HPDE6-E6E7 (cell line): ENCODE results near the gene SNX5.
A peak's percentile ranks its signal among the peaks of the same experiment; 100 is the strongest.

Experiments
- DNase-seq: peaks from one replicate; pipeline ENCODE4 v3.0.0; 2011; ENCODE audit warnings: missing footprints; ENCODE audit errors: extremely low spot score

Gene SNX5

DNA sequence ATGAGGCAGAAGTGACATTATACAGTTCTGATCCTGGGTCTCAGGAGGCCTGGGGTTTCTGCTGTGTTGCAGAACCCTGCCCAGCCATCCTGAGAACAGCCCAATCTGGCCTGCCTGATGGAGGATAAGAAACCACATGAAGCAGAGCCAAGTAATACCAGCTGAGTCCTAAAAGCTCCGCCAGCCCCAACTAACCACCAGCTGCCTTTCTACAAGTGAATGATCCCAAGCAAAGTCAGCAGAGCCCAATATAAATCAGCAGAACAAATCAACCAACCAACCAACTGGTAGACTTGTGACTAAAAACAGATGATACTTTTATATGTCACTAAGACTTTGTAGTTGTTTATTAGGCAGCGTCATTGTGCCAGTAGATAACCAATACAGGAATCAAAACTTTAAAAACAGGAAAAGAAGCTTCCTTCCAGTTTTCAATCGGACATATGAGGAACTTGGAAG is 52.1 kb downstream of the SNX5 start:
- no peak for DNase-seq

GRCh38 chr20:17914957-17915356 is 53.6 kb downstream of the SNX5 start:
- DNase-seq, result no peak

DNA sequence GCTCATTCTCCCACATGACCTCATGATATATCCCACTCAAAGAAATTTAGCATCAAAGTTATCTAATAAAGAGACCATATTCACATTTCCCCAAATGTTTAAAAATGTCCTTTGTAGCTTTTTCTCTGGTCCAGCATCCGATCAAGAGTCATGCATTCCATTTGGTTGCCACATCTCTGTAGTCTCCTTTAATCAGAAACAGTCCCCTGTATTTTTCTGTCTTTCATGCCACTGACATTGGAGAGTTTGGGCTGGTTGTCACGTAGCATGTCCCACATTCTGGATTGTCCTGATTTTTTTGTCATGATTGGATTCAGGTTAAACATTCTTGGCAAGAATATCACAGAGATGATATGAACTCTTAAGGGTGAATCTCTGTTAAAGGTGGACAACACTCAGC is 55.7 kb downstream of the SNX5 start:
- no peak for DNase-seq

DNA sequence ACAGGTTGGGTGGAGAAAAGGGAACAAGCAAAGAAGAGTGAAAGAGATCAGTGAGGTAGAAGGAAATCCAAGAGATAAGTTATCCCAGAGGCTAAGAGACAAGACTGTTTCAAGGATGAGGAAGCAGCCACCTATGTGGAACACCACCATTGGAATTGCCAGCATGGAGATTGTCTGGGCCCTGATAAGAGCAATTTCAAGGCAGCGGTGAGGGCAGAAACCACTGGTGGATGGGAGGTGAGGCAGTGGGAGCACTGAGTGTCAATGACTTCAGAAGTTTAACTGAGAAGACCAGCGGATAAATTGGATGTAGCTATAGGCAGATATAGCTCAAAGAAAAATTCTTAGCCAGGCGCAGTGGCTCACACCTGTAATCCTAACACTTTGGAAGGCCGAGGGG is 56.7 kb downstream of the SNX5 start:
- DNase-seq, result no peak

- no peak for DNase-seq
Observed at GRCh38 chr20:17910828-17911294, 57.7 kb downstream of the SNX5 start.

- DNase-seq, result no peak
Observed at GRCh38 chr20:17909869-17910321, 58.7 kb downstream of the SNX5 start.

DNA sequence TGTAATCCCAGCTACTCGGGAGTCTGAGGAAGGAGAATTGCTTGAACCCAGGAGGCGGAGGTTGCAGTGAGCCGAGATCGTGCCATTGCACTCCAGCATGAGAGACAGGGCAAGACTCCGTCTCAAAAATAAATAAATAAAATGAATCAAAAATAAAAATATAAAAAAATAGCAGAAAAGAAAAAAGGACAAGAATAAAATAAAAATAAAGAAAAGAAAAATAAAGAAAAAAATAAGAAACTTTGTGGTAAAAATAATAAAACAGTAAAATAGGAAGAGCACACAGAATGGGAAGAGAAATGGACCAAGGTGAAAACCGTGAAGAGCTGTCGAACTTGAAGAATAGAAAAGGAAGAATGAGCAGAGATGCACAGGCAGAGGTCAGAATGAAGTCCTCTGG is 63.0 kb downstream of the SNX5 start:
- DNase-seq, result no peak

GRCh38 chr20:17904027-17904426 is 64.6 kb downstream of the SNX5 start:
- DNase-seq, result no peak

DNA sequence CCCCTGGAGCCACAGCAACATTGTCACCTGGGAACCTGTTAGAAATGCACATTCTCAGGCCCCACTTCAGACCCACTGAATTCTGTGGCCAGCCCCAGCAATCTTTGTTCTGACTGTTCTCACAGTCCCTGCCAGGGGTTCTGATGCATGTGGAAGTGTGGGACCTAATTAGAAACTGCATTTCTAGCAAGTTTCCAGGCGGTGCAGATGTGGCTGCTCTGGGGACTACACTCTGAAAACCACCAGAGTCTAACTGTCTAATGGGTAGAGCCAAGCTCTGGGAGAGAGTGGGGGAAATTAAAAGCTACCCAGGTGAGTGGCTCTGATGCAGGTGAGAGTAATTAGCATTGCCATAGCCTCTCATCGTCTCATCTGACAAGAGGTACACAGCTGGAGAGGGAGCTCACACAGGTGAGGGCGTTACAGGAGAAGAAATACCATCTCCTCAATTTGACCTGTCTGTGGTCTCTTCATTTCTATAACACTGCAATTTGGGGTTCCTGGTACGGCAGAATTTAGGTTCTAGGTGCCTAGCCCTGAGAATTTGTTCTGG is 66.0 kb downstream of the SNX5 start:
- DNase-seq, result no peak

- no peak for DNase-seq
Observed at GRCh38 chr20:17901971-17902370, 66.6 kb downstream of the SNX5 start.

GRCh38 chr20:17898548-17898994 is 70.0 kb downstream of the SNX5 start:
- DNase-seq, result peak; percentile 89

GRCh38 chr20:17897566-17898307 is 70.9 kb downstream of the SNX5 start:
- no peak for DNase-seq

DNA sequence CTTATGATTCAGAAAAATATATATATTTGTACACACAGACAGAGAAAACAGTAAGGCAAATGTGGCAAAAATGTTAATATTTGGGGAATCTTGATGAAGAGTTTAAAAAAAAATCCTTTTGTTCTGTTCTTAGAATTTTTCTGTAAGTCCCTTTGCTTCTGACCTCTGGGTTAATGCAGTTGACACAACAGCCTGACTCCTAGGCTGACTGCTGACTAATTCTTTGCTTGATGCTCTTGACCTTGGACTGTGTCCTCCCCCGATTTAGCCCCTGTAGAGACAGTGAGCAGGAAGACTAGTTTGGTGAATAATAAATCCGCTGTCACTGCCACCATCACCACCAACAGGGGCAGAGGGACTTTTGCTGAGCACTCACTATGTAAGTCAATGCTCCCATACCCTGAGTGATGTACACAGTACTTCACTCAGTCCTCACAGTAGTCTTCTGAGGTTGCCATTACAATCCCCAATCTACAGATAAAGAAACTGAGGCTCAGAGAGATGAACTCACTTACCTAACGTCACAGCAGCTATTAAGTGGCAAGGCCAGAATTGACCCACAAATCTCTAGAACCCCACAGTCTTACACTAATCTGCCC is 71.7 kb downstream of the SNX5 start:
- DNase-seq, result no peak

- no peak for DNase-seq
Observed at GRCh38 chr20:17896193-17896723, 72.3 kb downstream of the SNX5 start.

- DNase-seq, result no peak
Observed at GRCh38 chr20:17895641-17896171, 72.9 kb downstream of the SNX5 start.

DNA sequence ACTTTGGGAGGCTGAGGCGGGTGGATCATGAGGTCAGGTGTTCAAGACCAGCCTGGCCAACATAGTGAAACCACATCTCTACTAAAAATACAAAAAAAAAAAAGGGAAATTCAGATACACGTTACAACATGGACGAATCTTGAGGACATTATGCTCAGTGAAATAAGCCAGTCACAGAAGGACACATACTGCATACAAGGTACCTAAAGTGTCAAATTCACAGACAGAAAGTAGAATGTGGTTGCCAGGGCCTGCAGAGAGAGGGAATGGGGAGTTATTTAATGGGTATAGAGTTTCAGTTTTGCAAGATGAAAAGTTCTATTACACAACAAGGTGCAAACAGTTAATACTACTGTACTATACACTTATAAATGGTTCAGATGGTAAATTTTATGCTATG is 75.1 kb downstream of the SNX5 start:
- DNase-seq, result no peak

GRCh38 chr20:17892189-17892938 is 76.2 kb downstream of the SNX5 start:
- no peak for DNase-seq
